GM21360 (cell line): ENCODE results near the gene MNT.
A peak's percentile ranks its signal among the peaks of the same experiment; 100 is the strongest.

ENCODE experiments used
- ATAC-seq: cut with Tn5 transposase; IDR thresholded peaks from one replicate; pipeline ENCODE4 v1.9.1; 2021; ENCODE audit warnings: mild to moderate bottlenecking, moderate library complexity; ENCODE audit not compliant: unreplicated experiment

MNT gene

GRCh38 chr17:2396568-2397246, 4.2 kb downstream of the MNT start:
- no peak for ATAC-seq

DNA sequence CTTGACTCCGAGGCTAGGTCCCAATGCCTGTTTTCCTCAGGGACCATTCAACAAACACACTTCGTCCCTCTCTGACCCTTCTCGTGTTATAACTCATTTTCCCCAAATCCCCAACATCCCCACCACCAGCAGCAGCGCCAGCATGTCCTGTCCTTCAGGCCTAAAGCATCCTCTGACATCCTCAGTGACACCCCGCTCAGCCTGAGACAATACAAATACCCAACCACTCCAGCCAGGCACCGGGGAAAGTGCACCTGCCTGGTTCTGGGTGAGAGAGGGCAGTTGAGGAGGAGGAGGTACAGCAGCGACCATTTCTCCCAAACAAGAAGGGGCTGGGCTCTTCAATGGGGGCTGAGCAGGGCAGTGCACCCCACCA, 4.7 kb downstream of the MNT start:
- ATAC-seq = no peak

GRCh38 chr17:2395258-2396181, 5.3 kb downstream of the MNT start:
- no peak for ATAC-seq

- ATAC-seq = no peak
These were observed 6.1 kb downstream of the MNT start for GRCh38 chr17:2394775-2395201.

DNA sequence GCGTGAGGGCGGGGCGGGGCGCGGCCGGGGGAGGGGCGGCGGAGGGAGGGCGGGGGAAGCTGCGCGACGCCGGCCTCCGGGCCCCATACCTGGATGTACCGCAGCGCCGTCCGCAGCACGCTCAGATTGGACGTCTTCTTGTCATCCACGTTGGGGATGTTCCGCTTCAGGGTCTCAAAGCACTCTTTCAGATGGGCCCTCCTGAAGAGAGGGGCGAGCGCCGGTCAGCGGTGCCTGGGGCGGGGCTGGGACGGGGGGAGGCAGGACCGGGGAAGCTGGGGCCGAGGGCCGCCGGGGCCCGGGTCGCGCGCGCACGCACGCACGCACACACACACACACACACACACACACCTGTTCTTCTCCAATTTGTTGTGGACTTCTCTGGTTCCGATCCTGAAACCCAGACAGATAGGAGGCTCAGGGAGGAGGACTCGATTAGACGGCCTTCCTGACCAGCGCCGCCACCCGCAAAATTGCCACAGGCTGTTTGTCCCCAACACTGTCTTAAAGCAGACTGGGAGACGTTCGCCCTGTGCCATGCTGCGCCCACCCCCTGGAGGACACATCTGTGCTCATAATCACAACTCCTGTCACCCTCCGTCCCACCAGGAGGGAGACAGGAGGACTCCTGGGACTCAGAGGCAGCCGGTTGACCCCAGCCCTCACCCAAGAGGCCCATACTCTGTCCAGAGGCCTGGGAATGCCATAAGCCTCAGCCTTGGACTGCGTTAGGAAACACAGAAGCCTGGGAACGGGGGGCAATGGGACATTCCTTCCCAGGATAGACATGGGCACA, 6.7 kb downstream of the MNT start:
- ATAC-seq = no peak

GRCh38 chr17:2393174-2393953, 7.5 kb downstream of the MNT start:
- peak; percentile 31 for ATAC-seq

GRCh38 chr17:2392252-2393173, 8.3 kb downstream of the MNT start:
- ATAC-seq = peak; percentile 42

DNA sequence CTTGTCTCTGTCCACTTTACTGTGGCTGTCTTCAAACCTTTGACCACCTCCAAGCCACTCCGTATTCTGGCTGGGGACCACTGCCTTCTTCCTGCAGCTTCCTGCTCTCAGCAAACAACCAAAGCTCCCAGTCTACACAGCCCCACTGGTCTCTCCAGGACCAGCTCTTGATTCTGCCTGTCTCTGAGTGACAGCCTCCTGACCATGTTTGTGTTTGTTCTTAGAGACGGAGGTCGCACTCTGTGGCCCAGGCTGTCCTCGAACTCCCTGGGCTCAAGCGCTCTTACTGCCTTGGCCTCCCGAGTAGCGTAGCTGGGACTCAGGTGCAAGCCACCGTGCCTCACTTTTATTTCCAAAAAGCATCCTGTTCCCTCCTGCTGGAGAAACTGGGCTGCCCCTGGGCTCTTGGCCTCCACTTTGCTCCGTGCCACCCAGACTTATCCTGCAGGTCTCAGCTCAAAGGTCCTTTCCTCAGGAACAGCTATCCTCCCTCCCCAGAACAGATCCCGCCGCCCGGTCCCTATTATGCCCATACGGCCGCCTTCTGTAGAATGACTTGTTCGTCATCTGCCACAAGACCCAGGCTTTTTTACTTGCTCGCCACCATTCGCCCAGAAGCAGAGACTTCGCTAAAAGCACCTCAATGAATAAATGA, 9.1 kb downstream of the MNT start:
- ATAC-seq = no peak

- ATAC-seq = no peak
These were observed 10.5 kb downstream of the MNT start for GRCh38 chr17:2390199-2390836.

DNA sequence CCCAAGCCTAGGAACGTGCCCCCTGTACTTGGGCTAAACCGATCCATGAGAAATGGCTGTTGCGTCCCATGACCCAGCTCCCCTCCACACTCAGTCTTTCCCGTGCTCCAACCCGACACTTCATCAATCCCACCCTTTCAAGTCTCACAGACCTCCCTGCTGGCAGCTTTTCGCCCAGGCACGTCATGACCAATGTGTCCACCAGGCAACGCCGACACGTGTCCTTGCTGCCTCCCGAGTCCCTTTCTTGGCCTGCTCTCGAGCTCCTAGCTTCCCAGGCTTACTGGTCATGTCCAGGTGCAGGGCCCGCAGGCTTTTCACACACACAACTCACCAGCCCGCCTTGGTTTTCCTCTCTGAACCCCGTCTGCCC, 12.2 kb downstream of the MNT start:
- no peak for ATAC-seq

DNA sequence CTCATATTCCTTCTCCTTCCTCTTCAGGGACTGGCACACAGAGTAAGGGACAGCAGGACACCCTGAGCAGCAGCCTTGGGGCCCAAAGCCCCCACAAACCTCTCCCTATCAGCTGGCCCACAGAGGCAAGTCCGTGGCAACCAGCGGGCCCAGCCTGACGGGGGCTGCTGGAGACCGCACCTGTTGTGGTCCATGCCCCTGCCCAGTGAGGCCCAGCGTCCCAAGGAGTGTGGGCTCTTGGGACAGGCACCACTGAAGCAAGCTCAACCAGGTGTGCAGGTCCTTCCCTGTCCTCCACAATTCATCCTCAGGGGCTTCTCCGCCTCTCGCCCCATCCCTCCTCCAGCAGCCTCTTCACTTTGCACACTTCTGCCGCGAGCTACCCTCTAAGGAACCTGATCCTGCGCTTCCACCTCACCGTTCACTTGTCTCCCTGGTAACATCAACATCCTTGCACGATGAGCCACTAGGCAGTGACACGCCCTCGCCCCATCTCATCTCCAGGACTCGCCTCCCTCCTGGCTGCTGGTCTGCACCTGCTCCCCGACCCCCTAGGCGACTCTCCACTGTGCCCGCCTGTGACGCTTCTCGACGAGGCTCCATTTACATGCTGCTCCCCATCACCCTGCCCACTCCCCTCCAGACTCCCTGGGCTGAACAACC, 12.7 kb downstream of the MNT start:
- ATAC-seq = no peak

- ATAC-seq = no peak
These were observed 13.5 kb downstream of the MNT start for GRCh38 chr17:2387086-2388019.

- no peak for ATAC-seq
These were observed 14.3 kb downstream of the MNT start for GRCh38 chr17:2386400-2387085.

GRCh38 chr17:2385240-2386210, 15.3 kb downstream of the MNT start:
- ATAC-seq = no peak

- ATAC-seq = no peak
These were observed 16.3 kb downstream of the MNT start for GRCh38 chr17:2384439-2385127.
